HepG2 (cell line): ENCODE data around the gene KCNH6. TPM values are rescaled to one million over a fixed set of nuclear protein-coding genes. Genes with fewer than 3 reads are reported as not detected.

ENCODE experiments used
- ASH2L ChIP-seq: fragments of 300-600, 200-600 bp; sonication (generic); IDR thresholded peaks from 2 replicates; pipeline ENCODE4 v1.7.0; 2017; ENCODE audit warnings: low read depth, mild to moderate bottlenecking, moderate library complexity, mixed read lengths, low read length; ENCODE audit not compliant: insufficient read length
- BCL3 ChIP-seq: sonication (generic); formaldehyde crosslinking; IDR thresholded peaks from 2 replicates; pipeline ENCODE4 v1.5.1; 2020; ENCODE audit warnings: mild to moderate bottlenecking, missing genetic modification reagents, moderate library complexity
- CCDC6 ChIP-seq: sonication (generic); formaldehyde crosslinking; IDR thresholded peaks from 2 replicates; pipeline ENCODE4 v1.8.1; 2022; ENCODE audit warnings: mild to moderate bottlenecking, missing genetic modification reagents, moderate library complexity
- DMTF1 ChIP-seq: sonication (generic); formaldehyde crosslinking; IDR thresholded peaks from 2 replicates; pipeline ENCODE4 v1.4.0; 2020; ENCODE audit warnings: mild to moderate bottlenecking, missing genetic modification reagents
- GATA4 ChIP-seq: sonication (generic); IDR thresholded peaks from 2 replicates; pipeline ENCODE4 v1.6.1; 2016; ENCODE audit warnings: antibody characterized with exemption, low read depth, borderline replicate concordance
- IKZF5 ChIP-seq: IDR thresholded peaks from 2 replicates; pipeline ENCODE4 v1.6.1; 2018; ENCODE audit warnings: missing genetic modification reagents, mild to moderate bottlenecking, missing compliant biosample characterization
- MXD3 ChIP-seq: IDR thresholded peaks from 2 replicates; pipeline ENCODE4 v1.6.1; 2016; ENCODE audit warnings: mild to moderate bottlenecking, missing biosample characterization, missing genetic modification reagents
- NFE2 ChIP-seq: sonication (generic); formaldehyde crosslinking; IDR thresholded peaks from 2 replicates; pipeline ENCODE4 v1.4.0; 2020; ENCODE audit warnings: missing genetic modification reagents
- NFIB ChIP-seq: sonication (generic); formaldehyde crosslinking; IDR thresholded peaks from 2 replicates; pipeline ENCODE4 v1.9.0; 2021; ENCODE audit warnings: missing genetic modification reagents, mild to moderate bottlenecking, borderline replicate concordance
- NKX3-1 ChIP-seq: sonication (generic); formaldehyde crosslinking; IDR thresholded peaks from 2 replicates; pipeline ENCODE4 v1.5.0; 2020; ENCODE audit warnings: missing genetic modification reagents
- PAX8 ChIP-seq: sonication (generic); formaldehyde crosslinking; IDR thresholded peaks from 2 replicates; pipeline ENCODE4 v1.8.0; 2022; ENCODE audit warnings: mild to moderate bottlenecking, missing genetic modification reagents, borderline replicate concordance
- SALL1 ChIP-seq: sonication (generic); formaldehyde crosslinking; IDR thresholded peaks from 2 replicates; pipeline ENCODE4 v1.8.0; 2022; ENCODE audit warnings: mild to moderate bottlenecking, missing genetic modification reagents
- SNAI1 ChIP-seq: sonication (generic); formaldehyde crosslinking; IDR thresholded peaks from 2 replicates; pipeline ENCODE4 v1.5.0; 2020; ENCODE audit warnings: mild to moderate bottlenecking, missing genetic modification reagents, borderline replicate concordance
- SP5 ChIP-seq: IDR thresholded peaks from 2 replicates; pipeline ENCODE4 v1.6.1; 2016; ENCODE audit warnings: low read depth, borderline replicate concordance
- STAG1 ChIP-seq: sonication (generic); formaldehyde crosslinking; IDR thresholded peaks from 2 replicates; pipeline ENCODE4 v1.4.0; 2020; ENCODE audit warnings: missing genetic modification reagents
- ZEB1 ChIP-seq: IDR thresholded peaks from 2 replicates; pipeline ENCODE4 v1.6.1; 2012; ENCODE audit warnings: mild to moderate bottlenecking, low read depth, inconsistent platforms; ENCODE audit not compliant: insufficient replicate concordance
- ZNF264 ChIP-seq: sonication (generic); formaldehyde crosslinking; IDR thresholded peaks from 2 replicates; pipeline ENCODE4 v1.4.0; 2020; ENCODE audit warnings: missing genetic modification reagents
- ZNF33B ChIP-seq: sonication (generic); formaldehyde crosslinking; IDR thresholded peaks from 2 replicates; pipeline ENCODE4 v1.5.1; 2020; ENCODE audit warnings: mild to moderate bottlenecking, missing genetic modification reagents
- ZNF550 ChIP-seq: sonication (generic); formaldehyde crosslinking; IDR thresholded peaks from 2 replicates; pipeline ENCODE4 v1.4.0; 2020; ENCODE audit warnings: mild to moderate bottlenecking, missing genetic modification reagents, borderline replicate concordance
- ZNF574 ChIP-seq: sonication (generic); formaldehyde crosslinking; IDR thresholded peaks from 2 replicates; pipeline ENCODE4 v1.4.0; 2020; ENCODE audit warnings: missing genetic modification reagents
- ZNF672 ChIP-seq: sonication (generic); formaldehyde crosslinking; IDR thresholded peaks from 2 replicates; pipeline ENCODE4 v1.8.1; 2022; ENCODE audit warnings: missing genetic modification reagents
- ZNF776 ChIP-seq: sonication (generic); formaldehyde crosslinking; IDR thresholded peaks from 2 replicates; pipeline ENCODE4 v1.4.0; 2020; ENCODE audit warnings: mild to moderate bottlenecking, missing genetic modification reagents
- polyA plus RNA-seq, 8 experiments: library from polyadenylated mRNA; depleted of rRNA in 3 of 8; stranded (reverse) in 7 of 8; unstranded in 1 of 8; fragments of >200 nt; fragmentation: Illumina TruSeq in 4 of 8; extraction: Trizol in 4 of 8; gene quantifications; 2 replicates each; pipeline versions ENCODE4 v1.2.1 to v1.2.3, GENCODE V29; 2011 to 2016; ENCODE audit warnings: low read depth in 4 of 8, missing spikeins in 1 of 8, mixed read lengths in 1 of 8; ENCODE audit not compliant: insufficient read depth in 1 of 8
- total RNA-seq, 5 experiments: library from RNA; depleted of rRNA; stranded (reverse); fragments of >200 nt; fragmentation: Illumina TruSeq; extraction: Trizol; gene quantifications; 2 replicates each; pipeline ENCODE4 v1.2.3, GENCODE V29; 2016; ENCODE audit warnings: low read depth in 1 of 5

KCNH6 gene
- total and polyA plus RNA-seq, 2 of the 13 experiments (the other 11 are each of a cell fraction or from before 2014, with no cell fraction given) = 0.05 to 0.18 TPM

- no peak for TF ChIP-seq NFE2
- no peak for TF ChIP-seq BCL3
- no peak for TF ChIP-seq ZNF264 (CRISPR knock-in tag)
- no peak for TF ChIP-seq IKZF5
- TF ChIP-seq ASH2L = peak; percentile 36
- no peak for TF ChIP-seq SP5 (CRISPR knock-in tag)
- no peak for TF ChIP-seq ZNF776 (CRISPR knock-in tag)
- TF ChIP-seq MXD3 = 0 out of 2 replicates have a peak, but pooled peaks have one; percentile 37
- 0 out of 2 replicates have a peak, but pooled peaks have one; percentile 41 for TF ChIP-seq ZNF574 (CRISPR knock-in tag)
- no peak for TF ChIP-seq ZEB1
- no peak for TF ChIP-seq ZNF672 (CRISPR knock-in tag)
- no peak for TF ChIP-seq NKX3-1 (CRISPR knock-in tag)
- TF ChIP-seq GATA4 = no peak
- TF ChIP-seq PAX8 (CRISPR knock-in tag) = no peak
- TF ChIP-seq STAG1 (CRISPR knock-in tag) = peak; percentile 88
- TF ChIP-seq SALL1 = peak; percentile 55; the same call in 1 of the 2 replicates
- TF ChIP-seq ZNF33B = 0 out of 2 replicates have a peak, but pooled peaks have one; percentile 33
- no peak for TF ChIP-seq ZNF550 (CRISPR knock-in tag)
- TF ChIP-seq CCDC6 (CRISPR knock-in tag) = no peak
- TF ChIP-seq SNAI1 (CRISPR knock-in tag) = no peak
- no peak for TF ChIP-seq DMTF1 (CRISPR knock-in tag)
- no peak for TF ChIP-seq NFIB (CRISPR knock-in tag)
Measured at GRCh38 chr17:63478814-63479494, 44.2 kb upstream of the KCNH6 start (continued).
